ENCODE data around the gene VPS37C. TPM values are rescaled to one million over a fixed set of nuclear protein-coding genes. Genes with fewer than 3 reads are reported as not detected.

The VPS37C gene
- total RNA-seq, 1 donor from 2014 or later: 29.1 TPM

DNA sequence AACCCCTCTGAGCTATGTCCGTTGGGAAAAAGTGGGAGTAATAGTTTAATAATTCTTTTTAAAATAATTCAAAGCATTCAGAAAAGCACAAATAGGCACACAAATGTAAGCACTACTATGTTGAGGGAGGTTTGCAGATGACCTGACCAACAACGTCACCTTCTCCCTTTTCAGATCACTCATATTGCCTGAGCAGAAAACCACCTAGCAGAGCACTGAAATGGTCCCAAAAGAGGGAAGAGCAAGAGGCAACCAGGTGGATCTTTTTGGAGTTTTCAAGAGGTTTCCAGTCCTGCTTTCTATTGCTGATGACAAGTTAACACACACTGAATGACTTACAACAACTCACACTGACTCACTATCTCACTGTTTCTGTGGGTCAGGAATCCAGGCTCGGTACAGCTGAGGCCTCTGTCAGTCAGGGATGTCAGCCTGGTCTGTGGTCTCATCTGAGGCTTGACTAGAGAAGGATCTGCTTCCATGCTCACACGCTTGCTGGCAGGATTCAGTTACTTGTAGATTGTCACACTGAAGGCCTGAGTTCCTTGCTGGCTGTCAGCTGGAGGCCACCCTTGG is 37.8 kb upstream of the VPS37C start:
- peaks cover 3% of the 10 kb centered on the region for H3K9me3 Mint-ChIP-seq
- H3K27me3 Mint-ChIP-seq (ENCODE audit: low read depth): peaks cover 31% of the 10 kb centered on the region
- H3K27ac Mint-ChIP-seq: no peak overlapping the region
- H3K36me3 Mint-ChIP-seq: no peaks in the 10 kb centered on the region
- no peak for TF ChIP-seq CTCF (IDR thresholded peaks at IDR 0.05; ENCODE audit: unreplicated experiment)
- no peak overlapping the region for H3K4me3 Mint-ChIP-seq
- DNase-seq (ENCODE audit: low spot score in 2 of 2, unreplicated experiment in 2 of 2): no peak
- no peaks in the 10 kb centered on the region for H3K4me1 Mint-ChIP-seq

GRCh38 chr11:61198361-61198760 is 37.1 kb upstream of the VPS37C start:
- Mint-ChIP-seq H3K36me3 (no peaks in the 10 kb centered on the region), H3K27me3 (ENCODE audit: low read depth) (peaks cover 30% of the 10 kb centered on the region), H3K9me3 (peaks cover 3% of the 10 kb centered on the region), H3K4me3 (no peak overlapping the region), H3K4me1 (no peaks in the 10 kb centered on the region), H3K27ac (no peak overlapping the region)
- DNase-seq (ENCODE audit: low spot score in 2 of 2, unreplicated experiment in 2 of 2): no peak
- TF ChIP-seq CTCF (IDR thresholded peaks at IDR 0.05; ENCODE audit: unreplicated experiment): no peak

DNA sequence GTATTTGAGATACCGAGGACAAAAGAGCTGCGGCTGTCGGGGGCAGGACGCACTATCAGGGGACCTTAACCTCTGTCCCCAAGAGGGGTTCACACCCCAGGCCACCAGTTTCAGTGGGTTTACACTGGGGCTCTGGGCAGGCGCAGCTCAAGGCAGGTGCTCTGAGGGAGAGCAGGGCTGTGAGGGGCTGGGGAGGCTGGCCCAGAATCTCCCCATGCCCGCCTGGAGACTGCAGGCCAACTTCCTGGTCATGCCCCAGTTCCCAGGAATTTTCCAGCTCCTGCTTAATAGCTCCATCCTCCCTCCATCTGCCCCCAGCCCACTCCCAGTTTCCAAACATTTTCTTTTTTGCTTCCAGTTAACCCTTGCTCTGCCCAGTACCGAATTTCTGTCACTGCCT is 34.5 kb upstream of the VPS37C start:
- no peaks in the 10 kb centered on the region for H3K9me3 Mint-ChIP-seq

DNA sequence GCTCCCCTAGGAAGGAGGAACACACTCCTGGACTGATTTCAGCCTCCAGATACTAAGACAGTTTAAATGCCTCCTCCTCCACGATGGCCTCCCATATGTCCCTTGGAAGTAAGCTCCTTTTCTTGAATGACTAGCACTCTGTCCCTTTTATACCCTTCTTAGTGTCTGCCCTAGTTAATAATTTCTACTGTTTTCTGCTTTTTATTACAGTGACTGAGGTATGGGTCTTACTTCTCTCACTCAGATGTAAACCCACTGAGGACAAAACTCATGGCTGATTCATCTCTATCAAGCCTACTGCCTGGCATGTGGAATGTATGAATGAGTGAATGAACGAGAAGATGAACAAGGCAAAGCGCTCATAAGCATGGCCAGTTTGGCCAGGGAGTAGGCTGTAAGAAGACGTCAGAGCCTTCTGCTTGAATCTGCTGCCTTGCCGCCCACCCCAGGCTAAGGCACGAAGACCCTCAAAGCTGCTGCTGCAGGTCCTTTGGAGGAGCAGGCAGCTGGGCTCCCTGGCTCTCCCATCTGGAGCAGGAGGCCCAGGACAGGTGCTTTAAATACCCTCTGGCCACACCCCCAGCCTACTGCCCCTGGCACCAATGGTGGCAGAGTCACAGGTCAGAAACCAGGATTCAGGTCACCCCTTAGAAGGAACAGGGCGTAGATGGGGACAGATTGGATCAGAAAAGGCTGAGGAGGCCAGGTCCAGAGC is 33.9 kb upstream of the VPS37C start:
- DNase-seq (ENCODE audit: low spot score in 2 of 2, unreplicated experiment in 2 of 2): no peak
- H3K4me3 Mint-ChIP-seq: no peak overlapping the region

More for the DNA sequence above, 34.5 kb upstream of the VPS37C start:
- no peak for DNase-seq (ENCODE audit: low spot score in 2 of 2, unreplicated experiment in 2 of 2)
- Mint-ChIP-seq H3K4me1 (no peaks in the 10 kb centered on the region), H3K36me3 (no peaks in the 10 kb centered on the region), H3K27ac (no peak overlapping the region), H3K27me3 (ENCODE audit: low read depth) (peaks cover 13% of the 10 kb centered on the region), H3K4me3 (no peak overlapping the region)
- no peak for TF ChIP-seq CTCF (IDR thresholded peaks at IDR 0.05; ENCODE audit: unreplicated experiment)

GRCh38 chr11:61194169-61194671 is 33.0 kb upstream of the VPS37C start:
- no peaks in the 10 kb centered on the region for H3K9me3 Mint-ChIP-seq
- DNase-seq (ENCODE audit: low spot score in 2 of 2, unreplicated experiment in 2 of 2): no peak
- peaks cover 5% of the 10 kb centered on the region for H3K27me3 Mint-ChIP-seq (ENCODE audit: low read depth)
- H3K4me3 Mint-ChIP-seq: no peak overlapping the region
- H3K36me3 Mint-ChIP-seq: no peaks in the 10 kb centered on the region
- H3K4me1 Mint-ChIP-seq: no peaks in the 10 kb centered on the region
- H3K27ac Mint-ChIP-seq: no peak overlapping the region
- no peak for TF ChIP-seq CTCF (IDR thresholded peaks at IDR 0.05; ENCODE audit: unreplicated experiment)

More for the DNA sequence above, 33.9 kb upstream of the VPS37C start:
- H3K27me3 Mint-ChIP-seq (ENCODE audit: low read depth): peaks cover 9% of the 10 kb centered on the region
- H3K36me3 Mint-ChIP-seq: no peaks in the 10 kb centered on the region
- no peak overlapping the region for H3K27ac Mint-ChIP-seq
- no peaks in the 10 kb centered on the region for H3K4me1 Mint-ChIP-seq
- no peaks in the 10 kb centered on the region for H3K9me3 Mint-ChIP-seq
- TF ChIP-seq CTCF (IDR thresholded peaks at IDR 0.05; ENCODE audit: unreplicated experiment): no peak

Data from mesothelial cell of epicardium (in vitro differentiated cells).